HEK293T (cell line): ENCODE data around the gene HSPG2.

Experiments
- ARNT ChIP-seq: fragments of 450-650 bp; IDR thresholded peaks from 2 replicates; pipeline ENCODE4 v1.6.1; 2017; ENCODE audit warnings: mild to moderate bottlenecking
- BHLHE40 ChIP-seq: fragments of 450-650 bp; IDR thresholded peaks from 2 replicates; pipeline ENCODE4 v1.6.1; 2016; ENCODE audit warnings: mild to moderate bottlenecking, moderate library complexity, borderline replicate concordance
- ELF4 ChIP-seq: fragments of 450-650 bp; IDR thresholded peaks from 2 replicates; pipeline ENCODE4 v1.6.1; 2017; ENCODE audit warnings: antibody characterized with exemption
- FOXA1 ChIP-seq: fragments of 450-650 bp; IDR thresholded peaks from 2 replicates; pipeline ENCODE4 v1.6.1; 2016; ENCODE audit warnings: mild to moderate bottlenecking
- FOXM1 ChIP-seq: fragments of 450-650 bp; IDR thresholded peaks from 2 replicates; pipeline ENCODE4 v1.6.1; 2017; ENCODE audit warnings: mild to moderate bottlenecking, borderline replicate concordance
- L3MBTL2 ChIP-seq: fragments of 450-650 bp; conservative IDR thresholded peaks from 2 replicates; pipeline ENCODE4 v1.6.1; 2016; ENCODE audit warnings: mild to moderate bottlenecking
- LEF1 ChIP-seq: fragments of 450-650 bp; IDR thresholded peaks from 2 replicates; pipeline ENCODE4 v1.6.1; 2017; ENCODE audit warnings: mild to moderate bottlenecking, borderline replicate concordance
- NFRKB ChIP-seq: fragments of 450-650 bp; IDR thresholded peaks from 2 replicates; pipeline ENCODE4 v1.6.1; 2016; ENCODE audit warnings: mild to moderate bottlenecking, moderate library complexity
- PKNOX1 ChIP-seq: fragments of 450-650 bp; IDR thresholded peaks from 2 replicates; pipeline ENCODE4 v1.6.1; 2016
- SP1 ChIP-seq: fragments of 450-650 bp; IDR thresholded peaks from 2 replicates; pipeline ENCODE4 v1.6.1; 2017
- SUZ12 ChIP-seq: fragments of 450-650 bp; IDR thresholded peaks from 2 replicates; pipeline ENCODE4 v1.6.1; 2016; ENCODE audit warnings: mild to moderate bottlenecking
- TARDBP ChIP-seq: fragments of 450-650 bp; IDR thresholded peaks from 2 replicates; pipeline ENCODE4 v1.6.1; 2016
- ZNF384 ChIP-seq: fragments of 450-650 bp; IDR thresholded peaks from 2 replicates; pipeline ENCODE4 v1.6.1; 2016

GRCh38 chr1:21811875-21812305 is 125.2 kb downstream of the HSPG2 start, which contains the start of gene LDLRAD2:
- no peak for TF ChIP-seq LEF1
- no peak for TF ChIP-seq ZNF384
- TF ChIP-seq SUZ12, result no peak
- no peak for TF ChIP-seq NFRKB
- TF ChIP-seq ARNT, result no peak
- TF ChIP-seq FOXM1, result no peak
- no peak for TF ChIP-seq L3MBTL2
- TF ChIP-seq PKNOX1, result no peak
- TF ChIP-seq BHLHE40, result no peak
- no peak for TF ChIP-seq SP1
- no peak for TF ChIP-seq FOXA1
- no peak for TF ChIP-seq ELF4
- no peak for TF ChIP-seq TARDBP
